SU-DHL-6 (cell line): ENCODE results near the gene C4orf36.

Experiments
- H2AFZ ChIP-seq: fragments of 200-600 bp; sonication (generic); 2 replicates; pipeline ENCODE4 v1.6.1; 2014; ENCODE audit warnings: low read depth, mild to moderate bottlenecking, moderate library complexity, mixed read lengths, antibody characterized with exemption, low read length; ENCODE audit not compliant: severe bottlenecking
- H3F3A ChIP-seq: fragments of 200-600 bp; shearing (Covaris generic); 2 replicates; pipeline ENCODE4 v1.6.0; 2016; ENCODE audit warnings: antibody characterized with exemption, mild to moderate bottlenecking; ENCODE audit not compliant: insufficient read depth
- H3K27ac ChIP-seq: fragments of 200-600 bp; sonication (generic); 2 replicates; pipeline ENCODE4 v1.5.1; 2016; ENCODE audit warnings: low read depth, mild to moderate bottlenecking, low read length, moderate library complexity, mixed read lengths
- H3K27me3 ChIP-seq: fragments of 200-600 bp; sonication (generic), shearing (Covaris generic); 2 replicates; pipeline ENCODE4 v1.6.0; 2014; ENCODE audit warnings: mild to moderate bottlenecking, low read length
- H3K36me3 ChIP-seq: fragments of 200-600 bp; sonication (generic); 2 replicates; pipeline ENCODE4 v1.6.1; 2014; ENCODE audit warnings: mild to moderate bottlenecking, low read length, mixed read lengths
- H3K4me2 ChIP-seq: fragments of 300-600, 200-600 bp; shearing (Covaris generic), sonication (generic); 2 replicates; pipeline ENCODE4 v1.6.0; 2014; ENCODE audit warnings: low read length, low read depth, mild to moderate bottlenecking; ENCODE audit not compliant: poor library complexity, severe bottlenecking
- H3K4me3 ChIP-seq: fragments of 200-600 bp; sonication (generic); 2 replicates; pipeline ENCODE4 v1.5.1; 2014; ENCODE audit warnings: antibody characterized with exemption, low read length, mild to moderate bottlenecking, mixed read lengths; ENCODE audit not compliant: insufficient read depth, poor library complexity, severe bottlenecking
- H3K79me2 ChIP-seq: fragments of 200-600 bp; sonication (generic); 2 replicates; pipeline ENCODE4 v1.6.1; 2014; ENCODE audit warnings: mild to moderate bottlenecking, low read length, moderate library complexity; ENCODE audit not compliant: insufficient read depth
- H3K9ac ChIP-seq: fragments of 200-600 bp; sonication (generic); 2 replicates; pipeline ENCODE4 v1.7.0; 2014; ENCODE audit warnings: mild to moderate bottlenecking, low read length
- H3K9me2 ChIP-seq: fragments of 200-600 bp; sonication (generic); replicated peaks from 2 replicates; pipeline ENCODE4 v1.6.1; 2014; ENCODE audit warnings: low read length; ENCODE audit not compliant: insufficient read depth
- H3K9me3 ChIP-seq: fragments of 200-600 bp; sonication (generic); 2 replicates; pipeline ENCODE4 v1.6.1; 2014; ENCODE audit warnings: low read length, mixed read lengths; ENCODE audit not compliant: insufficient read depth
- H4K20me1 ChIP-seq: fragments of 200-600 bp; sonication (generic); 2 replicates; pipeline ENCODE4 v1.6.1; 2014; ENCODE audit warnings: low read depth, mild to moderate bottlenecking, antibody characterized with exemption, low read length, moderate library complexity, mixed read lengths
- CTCF ChIP-seq: fragments of 200-600 bp; sonication (generic); IDR thresholded peaks from one replicate; pipeline ENCODE4 v1.5.1; 2017; ENCODE audit warnings: antibody characterized with exemption, mild to moderate bottlenecking, low read length, moderate library complexity; ENCODE audit not compliant: insufficient read depth, poor library complexity, severe bottlenecking
- EZH2phosphoT487 ChIP-seq: fragments of 200-600 bp; sonication (generic), shearing (Covaris generic); conservative IDR thresholded peaks from 2 replicates; pipeline ENCODE4 v1.6.1; 2018; ENCODE audit warnings: mild to moderate bottlenecking, antibody characterized with exemption, low read length, moderate library complexity, mixed read lengths

Gene C4orf36

GRCh38 chr4:86901864-86902263 lies 9.6 kb upstream of the C4orf36 start:
- H3K4me3 ChIP-seq, result no peak overlapping the region
- no peaks in the 10 kb centered on the region for H3F3A ChIP-seq
- TF ChIP-seq EZH2phosphoT487 (no peak), CTCF (no peak)
- H3K27ac ChIP-seq, result no peak overlapping the region
- H4K20me1 ChIP-seq, result no peaks in the 10 kb centered on the region
- H3K9me3 ChIP-seq, result no peaks in the 10 kb centered on the region
- H3K4me2 ChIP-seq, result no peak overlapping the region
- H3K36me3 ChIP-seq, result no peaks in the 10 kb centered on the region
- H3K9me2 ChIP-seq, result no peaks in the 10 kb centered on the region
- H2AFZ ChIP-seq, result no peak overlapping the region
- no peak overlapping the region for H3K9ac ChIP-seq
- no peaks in the 10 kb centered on the region for H3K79me2 ChIP-seq
- H3K27me3 ChIP-seq, result no peaks in the 10 kb centered on the region

GRCh38 chr4:86898562-86898961 lies 6.3 kb upstream of the C4orf36 start:
- H3K9me3 ChIP-seq, result no peaks in the 10 kb centered on the region
- H2AFZ ChIP-seq, result no peak overlapping the region

GRCh38 chr4:86896596-86896995 lies 4.4 kb upstream of the C4orf36 start:
- no peak overlapping the region for H3K27ac ChIP-seq
- no peak for TF ChIP-seq CTCF
- no peak for TF ChIP-seq EZH2phosphoT487
- no peak overlapping the region for H3K9ac ChIP-seq
- no peaks in the 10 kb centered on the region for H3K79me2 ChIP-seq
- H3K36me3 ChIP-seq, result no peaks in the 10 kb centered on the region
- no peaks in the 10 kb centered on the region for H3K9me3 ChIP-seq
- H2AFZ ChIP-seq, result no peak overlapping the region
- H3K4me3 ChIP-seq, result no peak overlapping the region
- H3K9me2 ChIP-seq, result no peaks in the 10 kb centered on the region
- no peaks in the 10 kb centered on the region for H3K27me3 ChIP-seq
- no peak overlapping the region for H3K4me2 ChIP-seq
- no peaks in the 10 kb centered on the region for H4K20me1 ChIP-seq
- H3F3A ChIP-seq, result no peaks in the 10 kb centered on the region

More at GRCh38 chr4:86898562-86898961, 6.3 kb upstream of the C4orf36 start:
- TF ChIP-seq EZH2phosphoT487 (no peak), CTCF (no peak)
- Histone ChIP-seq H3K79me2 (no peaks in the 10 kb centered on the region), H3F3A (no peaks in the 10 kb centered on the region), H3K4me3 (no peak overlapping the region), H3K9ac (no peak overlapping the region), H3K27ac (no peak overlapping the region), H3K9me2 (no peaks in the 10 kb centered on the region), H3K4me2 (no peak overlapping the region), H3K36me3 (no peaks in the 10 kb centered on the region), H4K20me1 (no peaks in the 10 kb centered on the region), H3K27me3 (no peaks in the 10 kb centered on the region)
